HT-29 (cell line): Measurements from ENCODE around the gene PTGFR. TPM values are rescaled to one million over a fixed set of nuclear protein-coding genes. Genes with fewer than 3 reads are reported as not detected.

Experiments
- DNase-seq: peaks from one replicate; pipeline ENCODE4 v3.0.0-alpha.2; 2015; ENCODE audit warnings: low spot score
- total RNA-seq: library from RNA; depleted of rRNA; stranded (reverse); fragments of >200 nt; shearing (Covaris generic); gene quantifications from 2 replicates; pipeline ENCODE4 v1.2.3, GENCODE V29; 2014

Gene PTGFR
- total RNA-seq, 1 experiment from 2014 or later: not detected

GRCh38 chr1:78520843-78521242 is 30.1 kb downstream of the PTGFR start:
- no peak for DNase-seq

- DNase-seq: no peak
Measured at GRCh38 chr1:78522136-78522535, 31.4 kb downstream of the PTGFR start.

- DNase-seq: no peak
Measured at GRCh38 chr1:78526496-78526895, 35.7 kb downstream of the PTGFR start.

- no peak for DNase-seq
Measured at GRCh38 chr1:78527706-78528105, 36.9 kb downstream of the PTGFR start.

GRCh38 chr1:78533527-78533926 is 42.8 kb downstream of the PTGFR start:
- DNase-seq: no peak

- no peak for DNase-seq
Measured at GRCh38 chr1:78535286-78535685, 44.5 kb downstream of the PTGFR start.

GRCh38 chr1:78536427-78536826 is 45.7 kb downstream of the PTGFR start:
- DNase-seq: no peak

- DNase-seq: no peak
Measured at GRCh38 chr1:78540048-78540447, 49.3 kb downstream of the PTGFR start.

GRCh38 chr1:78541479-78541878 is 50.7 kb downstream of the PTGFR start:
- no peak for DNase-seq

GRCh38 chr1:78543941-78544643 is 53.3 kb downstream of the PTGFR start:
- no peak for DNase-seq

GRCh38 chr1:78547081-78547480 is 56.3 kb downstream of the PTGFR start:
- DNase-seq: no peak

GRCh38 chr1:78549331-78549730 is 58.6 kb downstream of the PTGFR start:
- DNase-seq: no peak

- DNase-seq: no peak
Measured at GRCh38 chr1:78549891-78550290, 59.1 kb downstream of the PTGFR start.

GRCh38 chr1:78553859-78554258 is 63.1 kb downstream of the PTGFR start:
- peak; percentile 26 for DNase-seq

GRCh38 chr1:78554840-78555239 is 64.1 kb downstream of the PTGFR start:
- DNase-seq: no peak

GRCh38 chr1:78559680-78560079 is 68.9 kb downstream of the PTGFR start:
- no peak for DNase-seq

- no peak for DNase-seq
Measured at GRCh38 chr1:78560811-78561210, 70.0 kb downstream of the PTGFR start.

GRCh38 chr1:78561856-78562255 is 71.1 kb downstream of the PTGFR start:
- no peak for DNase-seq

GRCh38 chr1:78565393-78565792 is 74.6 kb downstream of the PTGFR start:
- no peak for DNase-seq

GRCh38 chr1:78570539-78570938 is 79.8 kb downstream of the PTGFR start:
- no peak for DNase-seq

- DNase-seq: no peak
Measured at GRCh38 chr1:78577257-78578100, 86.7 kb downstream of the PTGFR start.

- no peak for DNase-seq
Measured at GRCh38 chr1:78586572-78586971, 95.8 kb downstream of the PTGFR start.

GRCh38 chr1:78587211-78587610 is 96.4 kb downstream of the PTGFR start:
- no peak for DNase-seq
